DND-41 (cell line): ENCODE measurements around the gene GRIN3B.

ENCODE experiments used
- ATAC-seq: fragments of 200-7000 bp; cut with Tn5 transposase; 3 replicates; pipeline ENCODE4 v1.9.1; 2021; ENCODE audit warnings: low read depth; ENCODE audit not compliant: insufficient read depth
- DNase-seq: peaks from one replicate; pipeline ENCODE4 v3.0.0-alpha.2; 2020
- H2AFZ ChIP-seq: 2 replicates; pipeline ENCODE4 v1.6.0; 2012; ENCODE audit warnings: low read depth, low read length
- H3K27ac ChIP-seq: 2 replicates; pipeline ENCODE4 v1.5.1; 2012; ENCODE audit warnings: low read length, inconsistent platforms
- H3K27me3 ChIP-seq: fragments of 200-600 bp; sonication (generic); 2 replicates; pipeline ENCODE4 v1.6.0; 2012; ENCODE audit warnings: low read length, mild to moderate bottlenecking, inconsistent platforms; ENCODE audit not compliant: insufficient read depth, poor library complexity
- H3K36me3 ChIP-seq: 2 replicates; pipeline ENCODE4 v1.5.1; 2012; ENCODE audit warnings: low read length, inconsistent platforms; ENCODE audit not compliant: insufficient read depth
- H3K4me1 ChIP-seq: 2 replicates; pipeline ENCODE4 v1.5.1; 2012; ENCODE audit warnings: mild to moderate bottlenecking, low read length; ENCODE audit not compliant: insufficient read depth
- H3K4me2 ChIP-seq: 2 replicates; pipeline ENCODE4 v1.6.0; 2012; ENCODE audit warnings: mild to moderate bottlenecking, moderate library complexity, low read length, inconsistent platforms; ENCODE audit not compliant: insufficient read depth
- H3K4me3 ChIP-seq, 2 experiments: fragments of 200-600 bp in 1 of 2; shearing (Covaris generic) in 1 of 2; 2 replicates each; pipeline ENCODE4 v1.5.1; 2012 to 2016; ENCODE audit warnings: inconsistent platforms in 2 of 2, low read length in 2 of 2, mild to moderate bottlenecking in 2 of 2, low read depth in 1 of 2, moderate library complexity in 1 of 2
- H3K79me2 ChIP-seq: 2 replicates; pipeline ENCODE4 v1.6.0; 2012; ENCODE audit warnings: low read length, inconsistent platforms; ENCODE audit not compliant: insufficient read depth
- H3K9ac ChIP-seq: 2 replicates; pipeline ENCODE4 v1.6.0; 2012; ENCODE audit warnings: low read depth, mild to moderate bottlenecking, inconsistent platforms, low read length, moderate library complexity
- H3K9me3 ChIP-seq: 2 replicates; pipeline ENCODE4 v1.5.1; 2012; ENCODE audit warnings: low read length, moderate library complexity, mild to moderate bottlenecking, inconsistent platforms; ENCODE audit not compliant: insufficient read depth, severe bottlenecking
- H4K20me1 ChIP-seq: 2 replicates; pipeline ENCODE4 v1.6.0; 2012; ENCODE audit warnings: low read length; ENCODE audit not compliant: insufficient read depth
- CTCF ChIP-seq: IDR thresholded peaks from 2 replicates; pipeline ENCODE4 v1.5.1; 2012; ENCODE audit warnings: borderline replicate concordance, low read length, moderate library complexity, mild to moderate bottlenecking; ENCODE audit not compliant: poor library complexity, severe bottlenecking; ENCODE audit errors: extremely low read depth
- EZH2 ChIP-seq: IDR thresholded peaks from 3 replicates; pipeline ENCODE4 v1.6.1; 2012; ENCODE audit warnings: borderline replicate concordance, low read depth, mild to moderate bottlenecking, moderate library complexity, low read length, inconsistent platforms; ENCODE audit not compliant: severe bottlenecking

The GRIN3B gene

DNA sequence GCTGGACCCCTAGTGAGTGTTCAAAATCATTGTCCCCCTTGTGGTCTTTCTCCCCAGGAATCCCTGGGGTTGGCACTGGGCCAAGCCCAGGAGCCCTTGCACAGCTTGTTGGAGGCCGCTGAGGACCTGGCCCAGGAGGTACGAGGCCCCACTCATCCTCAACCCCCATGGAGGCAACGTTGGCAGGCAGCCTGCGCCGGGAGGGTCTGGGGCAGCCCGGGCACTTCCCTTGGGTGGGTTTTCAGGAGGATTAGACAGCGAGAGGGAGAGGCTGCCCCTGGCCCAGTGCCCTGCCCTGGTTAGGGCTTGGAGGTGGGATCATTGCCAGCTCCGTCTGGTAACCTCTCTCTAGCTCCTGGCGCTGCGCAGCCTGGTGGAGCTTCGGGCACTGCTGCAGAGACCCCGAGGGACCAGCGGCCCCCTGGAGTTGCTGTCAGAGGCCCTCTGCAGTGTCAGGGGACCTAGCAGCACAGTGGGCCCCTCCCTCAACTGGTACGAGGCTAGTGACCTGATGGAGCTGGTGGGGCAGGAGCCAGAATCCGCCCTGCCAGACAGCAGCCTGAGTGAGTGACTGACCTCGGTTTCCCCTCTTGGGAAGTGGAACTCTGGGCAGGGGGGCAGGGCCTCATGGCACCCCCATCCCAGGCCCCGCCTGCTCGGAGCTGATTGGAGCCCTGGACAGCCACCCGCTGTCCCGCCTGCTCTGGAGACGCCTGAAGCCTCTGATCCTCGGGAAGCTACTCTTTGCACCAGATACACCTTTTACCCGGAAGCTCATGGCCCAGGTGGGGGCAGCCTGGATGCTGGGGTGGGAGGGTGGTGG, 42.7 kb downstream of the GRIN3B start:
- H4K20me1 ChIP-seq = peaks cover 8% of the 10 kb centered on the region; the same call in 1 of the 2 replicates
- no peaks in the 10 kb centered on the region for H3K27me3 ChIP-seq
- H2AFZ ChIP-seq = no peak overlapping the region
- ATAC-seq (no peak), DNase-seq (no peak)
- H3K27ac ChIP-seq = no peak overlapping the region
- H3K4me2 ChIP-seq = no peak overlapping the region
- TF ChIP-seq CTCF = no peak
- TF ChIP-seq EZH2 = no peak
- no peaks in the 10 kb centered on the region for H3K9me3 ChIP-seq
- no peak overlapping the region for H3K4me3 ChIP-seq
- no peak overlapping the region for H3K9ac ChIP-seq
- H3K79me2 ChIP-seq = no peaks in the 10 kb centered on the region
- H3K4me1 ChIP-seq = peaks cover 42% of the 10 kb centered on the region
- peaks cover 20% of the 10 kb centered on the region for H3K36me3 ChIP-seq

DNA sequence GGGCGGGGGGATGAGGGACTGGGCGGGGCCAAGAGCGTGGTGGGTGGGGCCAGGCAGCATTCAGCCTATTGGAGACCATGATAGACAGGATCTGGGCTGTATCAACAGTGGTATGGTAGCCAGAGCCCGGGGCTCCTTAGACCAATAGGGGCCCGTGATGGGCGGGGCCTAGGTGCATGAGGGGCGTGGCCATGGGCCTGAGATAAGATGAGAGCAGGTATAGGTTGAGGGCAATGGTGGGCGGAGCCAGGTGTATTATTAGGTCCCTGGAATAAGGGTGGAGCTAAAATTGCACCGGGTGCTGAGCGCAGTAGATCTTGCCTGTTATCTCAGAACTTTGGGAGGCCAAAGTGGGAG, 45.0 kb downstream of the GRIN3B start:
- peaks cover 20% of the 10 kb centered on the region for H3K4me1 ChIP-seq
- peaks cover 8% of the 10 kb centered on the region; the same call in 1 of the 2 replicates for H4K20me1 ChIP-seq
- H3K9ac ChIP-seq = no peak overlapping the region
- H3K79me2 ChIP-seq = no peaks in the 10 kb centered on the region
- no peak overlapping the region for H3K4me3 ChIP-seq
- H3K9me3 ChIP-seq = no peaks in the 10 kb centered on the region
- TF ChIP-seq EZH2 (no peak), CTCF (no peak)
- H3K4me2 ChIP-seq = no peak overlapping the region
- no peaks in the 10 kb centered on the region for H3K27me3 ChIP-seq
- H2AFZ ChIP-seq = no peak overlapping the region
- no peak overlapping the region for H3K27ac ChIP-seq
- ATAC-seq = peak; percentile 35
- peak; percentile 61 for DNase-seq
- H3K36me3 ChIP-seq = peaks cover 20% of the 10 kb centered on the region

DNA sequence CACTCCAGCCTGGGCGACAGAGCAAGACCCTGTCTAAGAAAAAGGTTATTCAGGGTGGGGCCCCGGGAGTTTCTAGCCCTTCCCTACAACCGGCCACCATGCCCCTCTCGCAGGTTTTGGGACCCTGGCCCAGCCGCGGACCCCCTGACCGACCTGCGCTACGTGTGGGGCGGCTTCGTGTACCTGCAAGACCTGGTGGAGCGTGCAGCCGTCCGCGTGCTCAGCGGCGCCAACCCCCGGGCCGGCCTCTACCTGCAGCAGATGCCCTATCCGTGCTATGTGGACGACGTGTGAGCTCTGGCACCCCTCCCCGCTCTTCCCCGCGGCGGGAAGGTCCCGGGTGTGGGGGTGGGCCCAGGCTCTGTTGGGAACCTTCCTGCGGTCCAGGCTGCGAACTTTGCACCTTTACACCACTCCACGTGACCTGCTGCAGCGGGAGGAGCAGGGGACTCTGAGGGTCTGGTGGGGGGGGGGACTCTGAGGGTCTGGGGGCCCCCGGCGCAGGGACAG, 46.0 kb downstream of the GRIN3B start:
- TF ChIP-seq EZH2 (no peak), CTCF (no peak)
- Histone ChIP-seq H3K27me3 (no peaks in the 10 kb centered on the region), H3K36me3 (peaks cover 20% of the 10 kb centered on the region), H3K4me3 (no peak overlapping the region), H3K4me1 (peaks cover 10% of the 10 kb centered on the region), H4K20me1 (peaks cover 8% of the 10 kb centered on the region; the same call in 1 of the 2 replicates), H3K9me3 (no peaks in the 10 kb centered on the region), H3K27ac (no peak overlapping the region), H2AFZ (no peak overlapping the region), H3K79me2 (no peaks in the 10 kb centered on the region), H3K4me2 (no peak overlapping the region), H3K9ac (no peak overlapping the region)
- DNase-seq (no peak), ATAC-seq (no peak)
